Stimulated activated CD4-positive, alpha-beta T cell treated with anti-CD3 and anti-CD28 coated beads, Interleukin-1b, Interleukin-23, amount 100 ng/mL, for 24 hours (primary cell): Measurements from ENCODE around the gene TMEM182.

ENCODE experiments used
- DNase-seq, 4 experiments: peaks; one replicate each; pipeline ENCODE4 v3.0.0-alpha.2; 2020; ENCODE audit warnings: low read depth in 4 of 4, low spot score in 1 of 4

The TMEM182 gene

DNA sequence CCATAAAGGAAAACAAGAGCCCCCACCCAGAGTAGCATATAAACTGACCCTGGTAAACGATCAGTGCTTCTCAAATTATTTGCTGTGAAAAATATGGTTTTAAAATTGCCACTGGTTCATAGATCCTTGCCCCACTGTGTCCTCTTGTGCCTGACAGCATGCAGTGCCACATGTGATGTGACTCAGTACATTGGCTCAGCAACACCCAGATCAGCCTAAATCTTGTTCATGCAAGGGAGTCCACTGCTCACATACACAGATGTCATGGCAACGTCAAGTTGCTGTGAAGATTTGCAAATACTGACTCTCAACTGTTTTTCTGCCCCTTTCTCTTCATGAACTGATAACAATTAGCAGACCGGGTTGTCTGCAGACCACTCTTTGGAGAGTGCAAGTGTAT lies 91.0 kb downstream of the TMEM182 start:
- DNase-seq = no peak
